IPS DF 4.7 (cell line): ENCODE results near the gene AK1.

Source experiments
- DNase-seq: peaks from one replicate; pipeline ENCODE4 v3.0.0-alpha.2; 2013; ENCODE audit warnings: low spot score; ENCODE audit errors: extremely low read depth

AK1 gene

DNA sequence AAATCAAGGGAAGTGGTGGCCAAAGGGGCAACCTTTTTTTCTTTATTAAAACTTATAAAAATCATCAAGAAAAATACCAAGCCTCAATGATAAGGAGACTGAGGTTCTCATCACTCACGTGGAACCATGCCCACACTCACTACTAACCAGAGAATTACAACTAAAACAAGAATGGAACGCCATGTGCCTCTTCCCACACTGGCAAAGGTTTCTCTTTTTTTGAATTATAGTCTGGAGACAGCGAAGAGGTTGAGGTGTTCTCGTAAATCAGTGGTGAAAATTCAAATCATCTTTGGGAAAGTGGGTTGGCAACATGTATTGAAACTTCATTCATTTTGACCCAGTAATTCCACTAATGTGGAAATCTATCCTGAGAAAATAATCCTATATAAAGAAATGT lies 55.4 kb downstream of the AK1 start:
- no peak for DNase-seq

GRCh38 chr9:127818574-127818973 lies 58.9 kb downstream of the AK1 start:
- DNase-seq, result no peak

DNA sequence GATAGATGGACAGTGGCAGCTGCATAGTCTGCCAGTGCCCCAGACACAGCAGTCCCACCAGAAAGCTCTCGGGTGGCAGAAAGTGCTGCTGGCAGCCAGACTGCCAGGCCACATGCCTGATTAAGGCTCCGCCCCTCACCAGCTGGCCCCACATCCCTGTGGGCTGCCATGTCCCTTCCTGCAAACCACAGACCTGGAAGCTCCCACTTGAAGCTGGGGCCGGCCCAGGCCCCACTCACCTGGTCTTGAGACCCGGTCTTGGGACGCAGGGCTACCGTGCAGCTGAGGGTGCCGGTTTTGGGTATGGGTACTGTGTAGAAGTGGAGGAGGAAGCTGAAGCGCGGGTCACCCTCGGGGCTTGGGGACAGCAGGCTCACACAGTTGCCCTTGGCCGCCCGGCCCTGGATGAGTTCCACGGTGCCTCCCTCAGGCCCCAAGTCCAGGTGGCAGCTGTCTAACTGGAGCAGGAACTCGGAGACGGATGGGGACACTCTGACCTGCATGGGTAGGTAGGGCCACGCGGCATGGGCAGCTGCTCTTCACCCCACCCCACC lies 59.5 kb downstream of the AK1 start:
- DNase-seq, result no peak

- no peak for DNase-seq
Observed at GRCh38 chr9:127816728-127817127, 60.7 kb downstream of the AK1 start.
